H1 (cell line): ENCODE measurements around the gene CBLN3. TPM values are rescaled to one million over a fixed set of nuclear protein-coding genes. Genes with fewer than 3 reads are reported as not detected.

Experiments used
- CTCF ChIA-PET: fragments of 300-600 bp; sonication (Branson Sonifier 250); formaldehyde crosslinking; loops from one replicate; lab custom pipeline; 2021; ENCODE audit not compliant: partially characterized antibody; lab: Charles Lee
- POLR2A ChIA-PET: fragments of 300-600 bp; sonication (Branson Sonifier 250); formaldehyde crosslinking; loops from one replicate; lab custom pipeline; 2021; ENCODE audit warnings: inconsistent platforms; ENCODE audit not compliant: partially characterized antibody; lab: Charles Lee
- DNase-seq, 2 experiments: peaks; one replicate each; pipeline versions ENCODE4 v3.0.0 to v3.0.0-alpha.2; 2010 to 2022; ENCODE audit warnings: low spot score in 2 of 2, low read depth in 1 of 2, mixed read lengths in 1 of 2
- FAIRE-seq: peaks from 2 replicates; lab custom pipeline; 2011; peaks lifted over from hg19 to GRCh38; lab: Jason Lieb, UNC
- H2AFZ ChIP-seq: 2 replicates; pipeline ENCODE4 v1.8.1; 2012; ENCODE audit warnings: low read length, inconsistent platforms
- H2AK5ac ChIP-seq: 2 replicates; pipeline ENCODE4 v1.6.1; 2013; ENCODE audit warnings: low read depth, low read length
- H2BK120ac ChIP-seq: replicated peaks from 2 replicates; pipeline ENCODE3; 2013; ENCODE audit warnings: low read depth, low read length, inconsistent platforms
- H2BK12ac ChIP-seq: 2 replicates; pipeline ENCODE4 v1.6.1; 2013; ENCODE audit warnings: low read depth, low read length
- H2BK15ac ChIP-seq: 2 replicates; pipeline ENCODE4 v1.6.1; 2013; ENCODE audit warnings: low read length
- H2BK20ac ChIP-seq: 2 replicates; pipeline ENCODE4 v1.6.1; 2013; ENCODE audit warnings: low read length
- H2BK5ac ChIP-seq: 2 replicates; pipeline ENCODE4 v1.6.1; 2013; ENCODE audit warnings: low read depth, low read length
- H3K14ac ChIP-seq: 2 replicates; pipeline ENCODE4 v1.6.1; 2013; ENCODE audit warnings: inconsistent platforms; ENCODE audit not compliant: insufficient read length
- H3K18ac ChIP-seq: 2 replicates; pipeline ENCODE4 v1.6.1; 2013; ENCODE audit warnings: low read length; ENCODE audit errors: extremely low read depth
- H3K23ac ChIP-seq: 2 replicates; pipeline ENCODE4 v1.6.1; 2013; ENCODE audit warnings: inconsistent platforms; ENCODE audit not compliant: insufficient read length
- H3K23me2 ChIP-seq: 2 replicates; pipeline ENCODE4 v1.6.1; 2013; ENCODE audit warnings: low read depth, low read length
- H3K27ac ChIP-seq: 2 replicates; pipeline ENCODE4 v1.6.1; 2011; ENCODE audit warnings: low read depth, low read length, inconsistent platforms
- H3K27me3 ChIP-seq, 4 experiments: replicated peaks in 1 of 4; 1 replicate in 1 of 4; 2 replicates in 3 of 4; pipeline versions ENCODE4 v1.6.1 to v1.8.1; 2011 to 2013; ENCODE audit warnings: low read length in 3 of 4, mild to moderate bottlenecking in 3 of 4, inconsistent platforms in 2 of 4, mixed read lengths in 2 of 4, moderate library complexity in 1 of 4; ENCODE audit not compliant: control insufficient read depth in 3 of 4, insufficient read depth in 3 of 4; ENCODE audit errors: extremely low read depth in 1 of 4
- H3K36me3 ChIP-seq, 4 experiments: 2 replicates each; pipeline versions ENCODE4 v1.6.1 to v1.8.1; 2011 to 2013; ENCODE audit warnings: mild to moderate bottlenecking in 4 of 4, low read length in 3 of 4, moderate library complexity in 2 of 4, control low read depth in 1 of 4, inconsistent platforms in 1 of 4; ENCODE audit not compliant: insufficient read depth in 4 of 4, control insufficient read depth in 2 of 4
- H3K4ac ChIP-seq: replicated peaks from 2 replicates; pipeline ENCODE3; 2013; ENCODE audit warnings: low read length, low read depth, mixed read lengths, inconsistent platforms; ENCODE audit not compliant: insufficient read length
- H3K4me1 ChIP-seq, 4 experiments: replicated peaks in 1 of 4; 1 replicate in 1 of 4; 2 replicates in 3 of 4; pipeline versions ENCODE4 v1.6.1 to v1.8.1; 2011 to 2013; ENCODE audit warnings: low read length in 3 of 4, inconsistent platforms in 2 of 4, mixed read lengths in 1 of 4; ENCODE audit not compliant: insufficient read depth in 4 of 4, control insufficient read depth in 3 of 4
- H3K4me2 ChIP-seq, 2 experiments: 2 replicates each; pipeline versions ENCODE4 v1.6.1 to v1.8.1; 2011 to 2013; ENCODE audit warnings: low read depth in 2 of 2, low read length in 2 of 2, control low read depth in 1 of 2, inconsistent platforms in 1 of 2, mild to moderate bottlenecking in 1 of 2; ENCODE audit not compliant: insufficient read depth in 1 of 2
- H3K4me3 ChIP-seq, 4 experiments: fragments of 200-600, 300-600 bp in 1 of 4; sonication (generic), shearing (Covaris generic), sonication (Bioruptor Twin) in 1 of 4; 2 replicates each; pipeline versions ENCODE4 v1.5.1 to v1.8.1; 2011 to 2016; ENCODE audit warnings: low read length in 4 of 4, low read depth in 3 of 4, control low read depth in 2 of 4, inconsistent platforms in 2 of 4, mild to moderate bottlenecking in 2 of 4, mixed read lengths in 1 of 4, moderate library complexity in 1 of 4; ENCODE audit not compliant: insufficient read depth in 2 of 4; ENCODE audit errors: extremely low read depth in 1 of 4
- H3K56ac ChIP-seq: replicated peaks from 2 replicates; pipeline ENCODE3; 2013; ENCODE audit warnings: low read depth, mild to moderate bottlenecking, mixed read lengths, low read length, inconsistent platforms; ENCODE audit not compliant: insufficient read length
- H3K79me1 ChIP-seq: 2 replicates; pipeline ENCODE4 v1.6.1; 2013; ENCODE audit warnings: low read depth, low read length, control low read depth
- H3K79me2 ChIP-seq, 2 experiments: 2 replicates each; pipeline versions ENCODE4 v1.6.1 to v1.8.1; 2012 to 2013; ENCODE audit warnings: low read length in 2 of 2, mild to moderate bottlenecking in 2 of 2, inconsistent platforms in 1 of 2; ENCODE audit not compliant: insufficient read depth in 2 of 2, control insufficient read depth in 1 of 2
- H3K9ac ChIP-seq, 4 experiments: replicated peaks in 1 of 4; 1 replicate in 1 of 4; 2 replicates in 3 of 4; pipeline versions ENCODE4 v1.6.1 to v1.8.1; 2011 to 2013; ENCODE audit warnings: low read depth in 3 of 4, low read length in 3 of 4, control low read depth in 2 of 4, mild to moderate bottlenecking in 2 of 4, moderate library complexity in 2 of 4, inconsistent platforms in 1 of 4; ENCODE audit errors: extremely low read depth in 1 of 4
- H3K9me3 ChIP-seq, 2 experiments: 2 replicates each; pipeline versions ENCODE4 v1.6.1 to v1.8.1; 2012 to 2013; ENCODE audit warnings: mild to moderate bottlenecking in 2 of 2, moderate library complexity in 2 of 2, control low read depth in 1 of 2, inconsistent platforms in 1 of 2, low read depth in 1 of 2, low read length in 1 of 2, mixed read lengths in 1 of 2; ENCODE audit not compliant: insufficient read depth in 2 of 2
- H4K20me1 ChIP-seq, 2 experiments: replicated peaks in 1 of 2; 2 replicates each; pipeline versions ENCODE3 to v1.8.1; 2011 to 2013; ENCODE audit warnings: inconsistent platforms in 2 of 2, low read length in 2 of 2, mild to moderate bottlenecking in 1 of 2; ENCODE audit not compliant: insufficient read depth in 2 of 2, control insufficient read depth in 1 of 2
- H4K5ac ChIP-seq: 2 replicates; pipeline ENCODE4 v1.6.1; 2013; ENCODE audit warnings: low read length, low read depth, mixed read lengths, inconsistent platforms; ENCODE audit not compliant: insufficient read length
- H4K8ac ChIP-seq: 2 replicates; pipeline ENCODE4 v1.8.0; 2013; ENCODE audit warnings: mild to moderate bottlenecking, moderate library complexity, low read length, inconsistent platforms; ENCODE audit not compliant: insufficient read depth; ENCODE audit errors: extremely low read depth
- H4K91ac ChIP-seq: replicated peaks from 2 replicates; pipeline ENCODE3; 2013; ENCODE audit warnings: low read length, mixed read lengths, inconsistent platforms; ENCODE audit not compliant: insufficient read length
- BACH1 ChIP-seq: IDR thresholded peaks from 2 replicates; pipeline ENCODE4 v1.6.1; 2012; ENCODE audit warnings: low read length, improper control_type of control experiment
- BCL11A ChIP-seq, 2 experiments: IDR thresholded peaks; one replicate each; pipeline ENCODE4 v1.6.1; 2011; ENCODE audit warnings: low read depth in 2 of 2, low read length in 2 of 2, mild to moderate bottlenecking in 2 of 2
- EP300 ChIP-seq, 2 experiments: IDR thresholded peaks; 1 replicate in 1 of 2; 2 replicates in 1 of 2; pipeline ENCODE4 v1.6.1; 2011 to 2012; ENCODE audit warnings: low read depth in 2 of 2, low read length in 2 of 2, mild to moderate bottlenecking in 2 of 2, borderline replicate concordance in 1 of 2, inconsistent platforms in 1 of 2, moderate library complexity in 1 of 2
- EZH2 ChIP-seq: fragments of 200-600 bp; sonication (generic); IDR thresholded peaks from 2 replicates; pipeline ENCODE4 v1.7.1; 2012; ENCODE audit warnings: low read depth, mild to moderate bottlenecking, moderate library complexity, low read length, inconsistent platforms; ENCODE audit not compliant: severe bottlenecking
- GABPA ChIP-seq: IDR thresholded peaks from 2 replicates; pipeline ENCODE4 v1.6.1; 2011; ENCODE audit warnings: mild to moderate bottlenecking, low read length, moderate library complexity, borderline replicate concordance; ENCODE audit not compliant: insufficient read depth
- KDM5A ChIP-seq: fragments of 200-600 bp; IDR thresholded peaks from 2 replicates; pipeline ENCODE4 v1.7.1; 2012; ENCODE audit warnings: mild to moderate bottlenecking, low read length, inconsistent platforms, mixed read lengths
- MAX ChIP-seq: IDR thresholded peaks from 2 replicates; pipeline ENCODE4 v1.6.1; 2012; ENCODE audit warnings: inconsistent platforms
- PHF8 ChIP-seq: fragments of 200-600 bp; sonication (generic); conservative IDR thresholded peaks from 2 replicates; pipeline ENCODE4 v1.7.1; 2012; ENCODE audit warnings: low read depth, mild to moderate bottlenecking, inconsistent platforms, low read length, moderate library complexity
- RAD21 ChIP-seq, 2 experiments: IDR thresholded peaks in 1 of 2; conservative IDR thresholded peaks in 1 of 2; 2 replicates each; pipeline ENCODE4 v1.6.1; 2011; ENCODE audit warnings: low read depth in 2 of 2, low read length in 2 of 2, improper control_type of control experiment in 1 of 2, inconsistent platforms in 1 of 2, mild to moderate bottlenecking in 1 of 2, moderate library complexity in 1 of 2
- SIRT6 ChIP-seq: IDR thresholded peaks from one replicate; pipeline ENCODE4 v1.7.1; 2012; ENCODE audit warnings: low read length, inconsistent platforms
- SP1 ChIP-seq: IDR thresholded peaks from 2 replicates; pipeline ENCODE4 v1.6.1; 2011; ENCODE audit warnings: low read depth, low read length
- TAF1 ChIP-seq: IDR thresholded peaks from 2 replicates; pipeline ENCODE4 v1.6.1; 2011; ENCODE audit warnings: mild to moderate bottlenecking, low read depth, low read length
- TCF12 ChIP-seq: IDR thresholded peaks from 2 replicates; pipeline ENCODE4 v1.6.1; 2011; ENCODE audit warnings: low read depth, mild to moderate bottlenecking, low read length
- TEAD4 ChIP-seq: IDR thresholded peaks from 2 replicates; pipeline ENCODE4 v1.6.1; 2012; ENCODE audit warnings: low read depth, low read length, inconsistent platforms, mixed read lengths
- WGBS, 2 experiments: shearing (Covaris generic) in 1 of 2; methylation state at CpG; one replicate each; pipeline versions ENCODE4 v1.1.6 to v1.1.7; 2013 to 2015; ENCODE audit warnings: low lambda C conversion rate in 2 of 2, mixed read lengths in 2 of 2, inconsistent platforms in 1 of 2, low coverage in 1 of 2, missing lambda C conversion rate in 1 of 2; ENCODE audit not compliant: insufficient replicate concordance in 2 of 2, insufficient coverage in 1 of 2, insufficient read length in 1 of 2; ENCODE audit errors: extremely low coverage in 1 of 2, missing lambda C conversion rate in 1 of 2; 5-methylcytosine and 5-hydroxymethylcytosine counted together
- polyA plus RNA-seq, 7 experiments: library from polyadenylated mRNA; depleted of rRNA in 3 of 7; stranded (reverse) in 5 of 7; unstranded in 2 of 7; fragments of >200 nt in 5 of 7; fragments of 200-250 nt in 2 of 7; gene quantifications; 1 replicate in 5 of 7; 2 replicates in 1 of 7; 4 replicates in 1 of 7; pipeline versions ENCODE4 v1.2.1 to v1.2.3, GENCODE V29; 2011 to 2013; ENCODE audit warnings: missing spikeins in 2 of 7, mixed read lengths in 2 of 7
- total RNA-seq: library from RNA; stranded (reverse); fragmentation: NEBNext Ultra II Directional; extraction: Animal tissue kit (Norgen Biotek cat#: 25700); gene quantifications from 2 replicates; pipeline ENCODE4 v1.2.1, GENCODE V29; 2021

Gene CBLN3
- total and polyA plus RNA-seq, 2 of the 8 experiments (the other 6 are each of a cell fraction or from before 2014, with no cell fraction given), result 0.54 to 1.00 TPM

- CTCF ChIA-PET, result interaction anchor here (1.0 to 16.4 kb wide), 14 partner anchors 9 to 60 kb away, joined by 3 to 207 read pairs (median 6); partner anchors contain the start of genes ADCY4, CBLN3, KHNYN and NFATC4
- H4K20me1 ChIP-seq, result peaks cover 0 to 3% of the 10 kb centered on the region in 2 experiments
- no peak overlapping the region for H4K8ac ChIP-seq
- TF ChIP-seq RAD21 (IDR thresholded peaks at IDR 0.05 in 1 of 2, conservative IDR thresholded peaks at IDR 0.05 in 1 of 2; ENCODE audit: low read depth in 2 of 2, low read length in 2 of 2), result no peak
- TF ChIP-seq BACH1, result no peak
- no peak for TF ChIP-seq TEAD4
- TF ChIP-seq EZH2, result no peak
- no peak for TF ChIP-seq SIRT6
- no peak for TF ChIP-seq SP1
- TF ChIP-seq EP300 (IDR thresholded peaks at IDR 0.05; ENCODE audit: borderline replicate concordance in 1 of 2, low read depth in 2 of 2, low read length in 2 of 2), result no peak
- TF ChIP-seq GABPA, result no peak
- no peak for TF ChIP-seq BCL11A (IDR thresholded peaks at IDR 0.05; ENCODE audit: low read depth in 2 of 2, low read length in 2 of 2)
- TF ChIP-seq MAX, result no peak
- no peak for TF ChIP-seq TAF1
- TF ChIP-seq PHF8, result no peak
- no peak for TF ChIP-seq KDM5A
- no peak for TF ChIP-seq TCF12
- no peak overlapping the region for H3K9ac ChIP-seq
- WGBS, 2 experiments, result 63% methylated on average over 2 of the region's 2 CpGs; no CpG with 5 or more reads in 1 of the 2 experiments
- no peak overlapping the region for H4K5ac ChIP-seq
- no peak overlapping the region for H4K91ac ChIP-seq
- no peak overlapping the region for H2BK20ac ChIP-seq
- no peak overlapping the region for H2BK120ac ChIP-seq
- POLR2A ChIA-PET, result interaction anchor here (1.2 to 4.7 kb wide), 13 partner anchors 8 to 53 kb away, joined by 3 to 27 read pairs (median 5); partner anchors contain the start of genes KHNYN, NFATC4 and NYNRIN
- H3K9me3 ChIP-seq, result no peaks in the 10 kb centered on the region
- H3K14ac ChIP-seq, result no peak overlapping the region
- H3K27me3 ChIP-seq, result no peaks in the 10 kb centered on the region
- H3K79me1 ChIP-seq, result no peaks in the 10 kb centered on the region
- no peak overlapping the region for H2BK15ac ChIP-seq
- no peak overlapping the region for H3K56ac ChIP-seq
- H3K18ac ChIP-seq, result no peak overlapping the region
- no peak overlapping the region for H2BK12ac ChIP-seq
- peaks cover 3 to 11% (median 5%) of the 10 kb centered on the region in 4 experiments; a peak in 5 of 8 replicates for H3K36me3 ChIP-seq
- H3K27ac ChIP-seq, result no peak overlapping the region
- H3K23ac ChIP-seq, result no peak overlapping the region
- H3K4me3 ChIP-seq, result no peak overlapping the region
- no peak overlapping the region for H3K4me2 ChIP-seq
- H3K4ac ChIP-seq, result no peak overlapping the region
- H2AK5ac ChIP-seq, result peak overlapping the region; percentile 25; the same call in 1 of the 2 replicates
- H3K23me2 ChIP-seq, result peaks cover 7% of the 10 kb centered on the region; the same call in 1 of the 2 replicates
- no peak for FAIRE-seq
- no peaks in the 10 kb centered on the region for H3K79me2 ChIP-seq
- H2BK5ac ChIP-seq, result peak overlapping the region; percentile 32; the same call in 1 of the 2 replicates
- no peak overlapping the region for H2AFZ ChIP-seq
- DNase-seq, result no peak
- peaks cover 11 to 25% (median 13%) of the 10 kb centered on the region in 4 experiments for H3K4me1 ChIP-seq
Measured at GRCh38 chr14:24377657-24378056, 51.8 kb downstream of the CBLN3 start.
